Right lobe of liver (tissue), 6 donors: ENCODE data around the gene CDCA4. TPM values are rescaled to one million over a fixed set of nuclear protein-coding genes. Genes with fewer than 3 reads are reported as not detected.

ENCODE experiments used
- ATAC-seq, 4 donors: fragments of 200-7000 bp; cut with Tn5 transposase; one replicate each; pipeline ENCODE4 v1.9.1; 2020; ENCODE audit warnings: mild to moderate bottlenecking in 4 of 4, moderate library complexity in 4 of 4
- DNase-seq, 3 donors: peaks; one replicate each; pipeline ENCODE4 v3.0.0-alpha.2; 2020
- H3K27ac ChIP-seq, 3 donors: fragments of 200-600 bp; one replicate each; pipeline ENCODE4 v1.8.0; 2022
- H3K27me3 ChIP-seq, 2 donors: fragments of 200-600 bp; one replicate each; pipeline ENCODE4 v1.8.0; 2022
- H3K36me3 ChIP-seq, 4 donors: fragments of 200-600 bp; sonication (generic) in 1 of 4; one replicate each; pipeline versions ENCODE4 v1.5.1 to v1.8.0; 2017 to 2022; ENCODE audit warnings: control low read depth in 1 of 4
- H3K4me1 ChIP-seq, 4 donors: fragments of 200-600 bp; sonication (generic) in 1 of 4; one replicate each; pipeline versions ENCODE4 v1.5.1 to v1.8.0; 2017 to 2022; ENCODE audit warnings: control low read depth in 1 of 4
- H3K4me3 ChIP-seq, 3 donors: fragments of 200-600 bp; one replicate each; pipeline ENCODE4 v1.8.0; 2022
- H3K9me3 ChIP-seq, 4 donors: fragments of 200-600 bp; sonication (generic) in 1 of 4; one replicate each; pipeline versions ENCODE4 v1.5.1 to v1.8.0; 2017 to 2022; ENCODE audit warnings: control low read depth in 1 of 4
- CTCF ChIP-seq, 4 donors: fragments of 200-600 bp in 3 of 4; fragments of 450-650 bp in 1 of 4; IDR thresholded peaks; one replicate each; pipeline versions ENCODE4 v1.5.1 to v1.8.0; 2016 to 2022; ENCODE audit warnings: antibody characterized with exemption in 4 of 4, mild to moderate bottlenecking in 2 of 4
- POLR2A ChIP-seq: fragments of 450-650 bp; IDR thresholded peaks from one replicate; pipeline ENCODE4 v1.6.1; 2017; ENCODE audit warnings: antibody characterized with exemption, mild to moderate bottlenecking
- WGBS: methylation state at CpG from one replicate; pipeline ENCODE4 v1.1.6; 2018; ENCODE audit warnings: low coverage, low lambda C conversion rate; ENCODE audit not compliant: insufficient coverage; ENCODE audit errors: missing lambda C conversion rate; 5-methylcytosine and 5-hydroxymethylcytosine counted together
- intact Hi-C, 2 donors: fragments of 100-400 bp; cut with DNase I; formaldehyde crosslinking; loops; one replicate each; pipeline versions ENCODE4 v1.11.2 to v1.14.1; 2022
- total RNA-seq, 6 experiments: library from RNA; depleted of rRNA in 2 of 6; stranded (reverse); fragments of >200 nt in 2 of 6; fragmentation: NEBNext Ultra II Directional in 3 of 6; extraction: Animal tissue kit (Norgen Biotek cat#: 25700) in 3 of 6; gene quantifications; one replicate each; pipeline versions ENCODE4 v1.1.0 to v1.2.4, GENCODE V29; 2016 to 2023
- donor health status: DM: no; HTN: yes; CAD: no.
- donor health status: DM: no; HTN: no; CAD: no.
- donor health status: DM: no; HTN: no; CAD: no.
- donor health status: DM: no; HTN: yes; CAD: no.
- donor health status: DM: no; HTN: yes; CAD: no.

CDCA4 gene
- total RNA-seq, 6 experiments from 2014 or later: 0.90 to 3.5 (median 1.7) TPM

GRCh38 chr14:104996032-104996431, 24.9 kb downstream of the CDCA4 start:
- H3K36me3 ChIP-seq: no peaks in the 10 kb centered on the region
- no peak for ATAC-seq
- intact Hi-C loops: no loop called here
- H3K4me3 ChIP-seq: no peak overlapping the region
- no peaks in the 10 kb centered on the region for H3K4me1 ChIP-seq
- no peak for DNase-seq
- no peak for TF ChIP-seq POLR2A
- no peak for TF ChIP-seq CTCF (IDR thresholded peaks at IDR 0.05)
- WGBS: 82% methylated on average over 4 of the region's 5 CpGs
- no peak overlapping the region for H3K27ac ChIP-seq
- no peaks in the 10 kb centered on the region for H3K9me3 ChIP-seq
- H3K27me3 ChIP-seq: no peaks in the 10 kb centered on the region

- no peak for DNase-seq
- Histone ChIP-seq H3K4me3 (no peak overlapping the region), H3K4me1 (no peaks in the 10 kb centered on the region), H3K36me3 (no peaks in the 10 kb centered on the region), H3K9me3 (no peaks in the 10 kb centered on the region), H3K27me3 (no peaks in the 10 kb centered on the region), H3K27ac (no peak overlapping the region)
- intact Hi-C loops: no loop called here
- ATAC-seq: no peak
- no peak for TF ChIP-seq POLR2A
- no peak for TF ChIP-seq CTCF (IDR thresholded peaks at IDR 0.05)
- 80% methylated on average over 1 of the region's 6 CpGs for WGBS
These were observed 25.9 kb downstream of the CDCA4 start for GRCh38 chr14:104994978-104995377.

GRCh38 chr14:104993808-104994591, 26.9 kb downstream of the CDCA4 start:
- Histone ChIP-seq H3K36me3 (no peaks in the 10 kb centered on the region), H3K27me3 (no peaks in the 10 kb centered on the region), H3K4me3 (no peak overlapping the region), H3K9me3 (no peaks in the 10 kb centered on the region), H3K4me1 (no peaks in the 10 kb centered on the region), H3K27ac (no peak overlapping the region)
- WGBS: no CpG with 5 or more reads among the region's 22 CpGs
- DNase-seq: no peak
- intact Hi-C loops: no loop called here
- ATAC-seq: no peak
- TF ChIP-seq POLR2A: no peak
- no peak for TF ChIP-seq CTCF (IDR thresholded peaks at IDR 0.05)

- TF ChIP-seq POLR2A (no peak), CTCF (IDR thresholded peaks at IDR 0.05) (no peak)
- no peak overlapping the region for H3K4me3 ChIP-seq
- intact Hi-C loops: no loop called here
- no peaks in the 10 kb centered on the region for H3K4me1 ChIP-seq
- no peaks in the 10 kb centered on the region for H3K27me3 ChIP-seq
- DNase-seq (no peak), ATAC-seq (no peak)
- no peaks in the 10 kb centered on the region for H3K36me3 ChIP-seq
- H3K27ac ChIP-seq: no peak overlapping the region
- WGBS: 100% methylated on average over 1 of the region's 12 CpGs
- H3K9me3 ChIP-seq: no peaks in the 10 kb centered on the region
These were observed 27.6 kb downstream of the CDCA4 start for GRCh38 chr14:104993306-104993705.
